ENCODE data around the gene CPVL.
A peak's percentile ranks its signal among the peaks of the same experiment; 100 is the strongest.

The CPVL gene

GRCh38 chr7:29090151-29090805 is 56.1 kb downstream of the CPVL start:
- no peak for DNase-seq

- no peak for DNase-seq
These were observed 58.5 kb downstream of the CPVL start for GRCh38 chr7:29087840-29088170.

DNA sequence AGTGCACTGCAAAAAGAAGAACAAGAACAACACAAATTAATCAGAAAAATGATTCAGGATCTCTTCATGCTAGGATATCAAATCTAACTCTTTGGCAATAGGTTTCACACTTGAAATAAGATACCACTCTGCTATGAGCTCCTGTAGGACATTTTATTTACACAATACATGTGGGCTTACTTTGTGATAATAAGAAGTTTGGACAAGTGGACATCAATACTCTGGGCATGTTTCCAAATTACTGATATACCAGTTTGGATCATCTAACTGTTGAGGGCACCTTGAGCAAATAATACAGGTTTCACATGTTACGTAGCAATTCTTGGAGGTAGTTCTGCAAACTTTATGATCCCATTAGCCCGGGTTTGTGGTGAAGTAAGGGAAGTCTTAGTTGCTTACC is 59.8 kb downstream of the CPVL start:
- DNase-seq: no peak

GRCh38 chr7:29084832-29085231 is 61.5 kb downstream of the CPVL start:
- no peak for DNase-seq

- no peak for DNase-seq
These were observed 65.5 kb downstream of the CPVL start for GRCh38 chr7:29080803-29081202.

DNA sequence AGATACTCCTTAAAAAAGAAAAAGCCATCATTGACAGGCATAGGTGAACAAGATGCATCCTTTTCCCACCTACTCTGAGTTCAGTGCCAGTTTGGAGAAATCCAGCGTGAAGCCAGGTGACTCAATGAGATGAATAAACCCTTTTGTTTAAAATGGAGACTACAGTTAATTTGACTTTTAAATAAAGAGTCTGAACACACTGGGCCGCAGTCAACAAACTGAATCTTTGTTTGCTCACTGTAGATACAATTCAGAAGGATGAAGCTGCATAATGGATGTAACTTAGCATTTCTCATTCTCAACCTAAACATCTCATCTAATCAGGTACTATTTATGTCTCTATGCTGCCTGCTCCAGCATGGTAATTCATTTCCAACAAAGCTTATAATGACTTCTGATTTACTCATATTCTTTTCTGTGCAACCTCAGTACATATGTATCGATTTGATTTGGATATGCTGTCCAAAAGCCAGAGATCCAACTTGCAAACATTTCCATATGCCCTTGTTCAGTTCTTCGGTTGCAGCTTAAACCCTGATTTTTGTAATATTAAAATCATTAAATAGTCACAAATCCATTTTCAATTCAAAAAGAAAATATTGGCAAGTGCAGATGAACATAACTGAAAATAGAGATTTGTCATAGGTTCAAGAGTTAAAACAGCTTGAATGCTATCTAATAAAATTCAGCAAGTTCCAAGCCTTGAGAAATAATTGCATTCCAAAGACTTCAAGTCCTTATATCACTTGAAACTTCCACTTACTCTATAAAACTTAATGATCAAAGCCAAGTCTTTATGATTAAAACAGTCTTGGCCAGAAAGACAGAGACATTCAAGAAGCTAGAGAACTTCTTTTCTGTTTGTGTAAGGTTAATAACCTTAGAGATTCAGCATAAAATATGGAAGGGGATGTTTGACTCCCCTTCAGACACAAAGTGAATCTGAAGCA is 67.8 kb downstream of the CPVL start:
- DNase-seq: no peak

DNA sequence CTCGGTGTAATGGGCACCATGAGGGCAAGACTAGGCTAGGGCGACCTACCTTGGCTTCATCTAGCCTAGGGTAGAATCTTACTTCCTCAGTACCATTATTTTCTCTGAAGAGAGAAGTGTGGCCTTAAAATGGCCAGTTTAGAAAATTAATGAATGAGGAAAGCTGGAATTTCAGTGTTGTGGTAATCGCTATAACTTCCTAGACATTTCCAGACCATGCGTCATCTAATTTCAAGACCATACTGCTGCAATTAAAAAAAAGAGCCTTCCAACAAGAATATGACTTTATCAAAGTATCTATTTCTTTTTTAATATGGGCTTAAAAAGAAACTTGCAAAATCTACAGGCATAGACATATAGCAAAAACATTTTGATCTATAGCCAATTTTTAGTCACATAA is 68.5 kb downstream of the CPVL start:
- DNase-seq: no peak

- DNase-seq: no peak
These were observed 69.2 kb downstream of the CPVL start for GRCh38 chr7:29077176-29077575.

DNA sequence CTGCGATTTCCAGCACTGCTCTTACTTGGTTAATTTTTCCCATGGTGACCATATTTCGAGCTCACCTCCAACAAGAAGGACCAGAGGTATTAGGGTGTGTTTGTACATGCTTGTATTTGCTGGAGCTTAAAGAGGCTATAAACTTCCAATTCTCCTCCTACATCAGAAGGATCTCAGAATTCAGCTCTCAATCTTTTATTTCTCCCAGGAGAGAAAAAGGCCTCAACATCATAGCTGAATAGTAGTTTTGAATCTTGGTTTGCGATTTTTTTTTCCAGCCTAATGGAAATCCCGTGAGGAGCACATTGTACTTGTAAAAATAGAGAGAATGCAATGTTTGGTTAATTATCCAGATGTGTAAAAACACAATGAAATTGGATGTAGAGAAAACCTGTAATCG is 69.7 kb downstream of the CPVL start:
- no peak for DNase-seq

DNA sequence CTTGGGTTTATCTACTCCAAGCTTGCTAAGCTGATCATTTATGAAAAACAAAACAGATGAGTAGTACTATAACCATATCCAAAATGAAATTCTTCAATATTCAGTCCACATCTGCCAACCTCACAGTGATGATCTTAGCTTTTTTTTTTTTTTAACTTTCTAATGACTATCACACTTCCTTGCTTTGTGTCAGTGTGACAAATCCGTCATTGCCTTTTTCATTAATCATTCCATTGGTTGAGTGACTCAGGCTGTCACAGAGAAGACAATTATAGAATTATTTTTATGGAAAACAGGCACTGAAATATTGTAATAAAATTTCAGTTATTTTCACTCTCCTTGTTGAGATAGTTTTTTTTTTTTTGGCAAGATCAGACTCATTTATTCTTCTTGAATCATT is 70.7 kb downstream of the CPVL start:
- DNase-seq: no peak

- DNase-seq: no peak
These were observed 75.0 kb downstream of the CPVL start for GRCh38 chr7:29071203-29071874.

GRCh38 chr7:29066641-29067040 is 79.7 kb downstream of the CPVL start:
- no peak for DNase-seq

GRCh38 chr7:29065181-29065857 is 81.0 kb downstream of the CPVL start:
- no peak for DNase-seq

GRCh38 chr7:29063872-29064271 is 82.5 kb downstream of the CPVL start:
- no peak for DNase-seq

DNA sequence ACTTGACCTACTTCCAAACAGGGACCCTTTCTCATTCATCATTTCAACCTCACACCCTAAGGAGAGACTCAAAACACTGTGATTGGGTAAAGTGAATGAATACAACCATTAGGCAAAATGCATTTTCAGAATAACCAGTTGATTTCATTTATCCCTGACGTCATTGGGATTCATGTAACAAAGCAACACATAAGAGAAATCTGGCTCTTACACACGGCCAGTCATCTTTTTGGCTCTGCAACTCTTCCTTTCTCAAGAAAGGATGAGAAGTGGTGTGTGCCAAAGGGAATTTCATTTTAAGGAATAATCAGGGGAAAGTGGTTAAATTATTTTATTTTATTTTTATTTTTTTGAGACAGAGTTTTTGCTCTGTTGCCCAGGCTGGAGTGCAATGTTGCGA is 83.1 kb downstream of the CPVL start:
- DNase-seq: no peak

DNA sequence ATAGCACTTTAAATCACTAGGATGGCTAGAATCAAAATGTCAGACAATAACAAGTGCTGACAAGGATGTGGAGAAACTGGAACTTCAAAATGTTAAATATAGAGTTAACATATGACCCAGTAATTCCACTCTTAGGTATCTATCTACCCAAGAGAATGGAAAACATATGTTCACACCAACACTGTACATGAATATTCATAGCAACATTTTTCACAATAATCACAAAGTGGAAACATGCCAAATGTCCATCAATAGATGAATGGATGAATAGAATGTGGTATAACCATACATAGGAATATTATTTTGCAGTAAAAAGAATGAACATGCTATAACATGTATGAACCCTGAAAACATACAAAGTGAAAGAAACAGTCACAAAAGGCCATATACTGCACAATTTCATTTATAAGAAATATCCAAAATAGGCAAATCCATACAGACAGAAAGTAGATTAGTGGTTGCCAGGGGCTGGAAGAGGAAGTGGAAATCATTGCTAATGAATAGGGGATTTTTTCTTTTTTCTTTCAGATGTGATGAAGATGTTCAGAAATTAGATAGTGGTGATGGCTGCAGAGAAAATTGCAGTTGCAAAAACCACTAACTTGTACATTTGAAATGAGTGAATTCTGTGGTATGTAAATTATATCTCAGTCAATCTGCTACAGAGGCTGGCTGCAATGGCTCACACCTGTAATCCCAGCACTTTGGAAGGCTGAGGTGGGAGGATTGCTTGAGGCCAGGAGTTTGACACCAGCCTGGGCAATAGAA is 93.0 kb downstream of the CPVL start:
- no peak for DNase-seq

DNA sequence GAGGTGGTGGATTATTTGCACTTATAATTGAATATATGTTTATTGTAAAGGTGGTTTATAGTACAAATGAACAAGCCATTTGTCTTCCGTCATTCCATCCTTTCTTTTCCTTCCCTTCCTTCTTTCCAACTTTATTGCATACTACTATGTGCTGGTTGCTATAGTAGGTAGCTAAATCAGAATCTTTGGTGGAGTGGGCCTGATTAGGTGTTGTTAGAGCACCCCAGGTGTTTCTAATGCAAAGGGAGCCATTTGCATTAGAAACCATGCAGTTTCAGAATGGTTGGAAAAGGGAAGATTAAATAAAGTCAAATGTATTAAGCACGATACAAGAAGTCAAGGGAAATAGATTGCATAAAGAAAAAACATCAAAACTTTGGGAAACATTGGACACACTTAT is 99.4 kb downstream of the CPVL start:
- no peak for DNase-seq

DNA sequence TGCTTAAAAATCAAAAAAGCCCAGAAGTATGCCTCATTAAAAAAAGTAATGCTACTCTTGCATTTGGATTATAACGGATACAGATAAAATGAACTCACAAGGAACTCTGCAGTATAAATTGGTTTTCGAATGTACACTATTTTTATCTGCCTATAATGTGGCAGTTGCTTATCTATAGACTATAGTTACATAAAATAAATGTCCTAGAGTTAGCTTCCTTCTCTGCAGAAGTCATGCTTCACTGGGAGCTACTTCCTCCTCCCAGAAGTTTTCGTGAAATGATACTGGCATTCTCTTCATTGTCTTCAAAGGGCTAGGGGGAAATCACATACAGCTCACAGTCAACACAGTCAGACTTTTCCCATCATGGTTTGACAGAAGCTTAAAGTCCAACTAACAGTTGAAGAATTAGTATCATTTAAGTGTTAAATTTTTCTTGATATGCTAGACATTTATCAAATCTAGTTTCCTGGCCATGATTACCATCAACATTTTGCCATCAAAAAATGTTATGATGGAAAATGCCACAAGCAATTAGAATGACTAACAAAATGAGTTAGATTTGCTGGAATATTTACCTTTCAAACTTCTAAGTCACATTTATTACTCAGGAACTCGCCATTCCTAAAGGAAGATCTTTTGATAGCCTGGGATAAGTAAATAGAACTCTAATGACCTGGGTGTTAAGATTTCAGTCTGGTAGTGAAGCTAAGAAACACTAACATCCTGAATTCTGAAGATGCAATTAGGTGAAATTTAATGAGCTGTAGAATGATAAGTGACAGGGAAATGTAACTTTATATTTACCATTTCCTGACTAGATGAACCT is 100.9 kb downstream of the CPVL start:
- DNase-seq: no peak

DNA sequence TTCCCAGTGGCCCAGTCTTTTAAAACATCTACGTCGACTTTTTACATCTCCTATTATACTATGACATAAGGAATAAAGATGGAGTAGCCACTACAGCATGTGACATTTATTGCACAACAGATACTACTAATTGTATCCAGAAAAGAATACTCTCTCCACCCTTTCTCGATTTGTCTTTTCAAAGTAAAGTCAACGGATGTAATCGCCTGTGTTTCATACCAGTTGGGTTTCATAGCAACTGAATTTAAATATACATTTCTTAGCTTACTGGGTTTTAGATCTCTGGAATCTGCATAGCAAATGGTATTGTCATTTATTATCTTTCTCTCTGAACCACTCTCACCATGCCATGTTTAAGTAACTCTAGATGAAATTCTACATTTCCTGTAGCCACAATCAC is 101.8 kb downstream of the CPVL start:
- no peak for DNase-seq

- DNase-seq: no peak
These were observed 102.8 kb downstream of the CPVL start for GRCh38 chr7:29043576-29043975.

DNA sequence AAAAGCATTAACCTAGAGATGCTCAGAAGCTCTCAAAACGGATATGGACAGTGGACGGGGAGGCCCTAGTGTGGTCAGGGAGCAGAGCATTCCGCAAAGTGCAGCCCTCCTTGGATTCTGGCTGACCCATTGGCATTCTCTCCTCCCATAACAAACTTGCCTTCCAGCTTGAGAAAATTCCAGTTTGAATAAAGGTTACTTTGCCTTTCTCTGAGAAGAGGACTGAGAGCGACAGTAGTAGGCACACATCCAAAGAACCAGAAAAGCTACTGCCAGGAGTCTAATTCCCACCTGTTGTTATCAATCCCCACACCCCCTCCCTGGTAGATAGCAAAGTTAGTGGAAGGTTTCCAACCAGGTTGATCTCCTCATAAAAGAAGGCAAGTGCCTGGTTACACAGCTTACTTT is 103.5 kb downstream of the CPVL start:
- DNase-seq: peak; percentile 63

- DNase-seq: no peak
These were observed 104.3 kb downstream of the CPVL start for GRCh38 chr7:29041991-29042390.

All from right hindlimb (tissue), 1 donor.